Activated naive CD4-positive, alpha-beta T cell treated with anti-CD3 and anti-CD28 coated beads, Interleukin-2, amount 50 U/mL, for 72 hours (primary cell): ENCODE results near the gene HNRNPH1. TPM values are rescaled to one million over a fixed set of nuclear protein-coding genes. Genes with fewer than 3 reads are reported as not detected.

Experiments
- ATAC-seq, 2 donors: fragments of 150-1000 bp; cut with Tn5 transposase; 2 replicates each; pipeline ENCODE4 v1.10.0; 2021; ENCODE audit warnings: mild to moderate bottlenecking in 2 of 2, moderate library complexity in 2 of 2
- DNase-seq, 2 donors: peaks; one replicate each; pipeline ENCODE4 v3.0.0; 2021 to 2022; ENCODE audit warnings: low spot score in 2 of 2
- H3K27ac Mint-ChIP-seq, 2 donors: one replicate each; pipeline ENCODE4 v1.8.0; 2022; ENCODE audit warnings: mild to moderate bottlenecking in 2 of 2, mixed read lengths in 2 of 2
- H3K36me3 Mint-ChIP-seq, 2 donors: one replicate each; pipeline ENCODE4 v1.8.0; 2022; ENCODE audit warnings: mixed read lengths in 2 of 2
- H3K9me3 Mint-ChIP-seq, 2 donors: one replicate each; pipeline ENCODE4 v1.8.0; 2022; ENCODE audit warnings: mixed read lengths in 2 of 2
- total RNA-seq, 2 donors: library from RNA; stranded (reverse); gene quantifications; one replicate each; pipeline ENCODE4 v1.2.3, GENCODE V29; 2022

HNRNPH1 gene
- total RNA-seq, 2 donors from 2014 or later = 925 to 947 TPM

DNA sequence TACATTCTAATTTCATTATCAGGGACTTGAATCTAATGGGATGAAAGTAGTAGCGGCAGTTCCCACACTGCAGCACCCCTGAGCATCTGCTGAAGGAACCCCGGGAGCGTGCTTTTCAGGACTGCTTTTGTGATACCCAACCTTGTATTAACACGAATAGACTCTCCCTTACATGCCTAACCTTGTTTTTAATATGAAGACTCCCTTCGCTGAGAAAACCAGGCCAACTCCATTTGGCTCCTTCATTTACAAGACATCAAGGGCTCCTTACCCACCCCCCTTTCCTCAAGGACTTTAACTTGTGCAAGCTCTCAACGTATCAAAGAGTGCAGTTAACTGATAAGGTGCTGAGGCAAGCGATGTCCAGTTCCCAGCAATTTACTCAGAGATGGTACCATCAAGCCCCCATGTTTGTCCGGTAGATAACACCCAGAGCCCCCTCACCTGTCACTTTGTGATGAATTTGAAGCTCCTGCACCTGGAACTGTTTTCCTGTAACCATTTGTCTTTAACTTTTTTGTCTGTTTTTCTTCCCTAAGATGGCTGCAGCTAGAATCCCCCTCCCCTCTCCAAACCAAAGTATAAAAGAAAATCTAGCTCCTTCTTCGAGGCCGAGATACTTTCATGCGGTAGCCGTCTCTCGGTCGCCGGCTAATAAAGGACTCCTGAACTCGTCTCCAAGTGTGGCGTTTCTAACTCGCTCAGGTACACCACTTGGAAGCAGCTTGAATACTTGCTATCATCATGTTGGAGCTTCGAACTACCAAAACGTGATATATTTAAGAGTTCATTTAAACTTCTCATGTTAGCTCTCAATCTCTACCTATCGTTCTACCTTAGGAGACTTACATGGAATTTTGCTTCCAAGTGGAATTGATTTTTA, 10.7 kb downstream of the HNRNPH1 start:
- DNase-seq (no peak), ATAC-seq (no peak)
- H3K36me3 Mint-ChIP-seq = peaks cover 40 to 46% of the 10 kb centered on the region in 2 donors
- peak overlapping the region; percentile 56 to 96 for H3K27ac Mint-ChIP-seq
- H3K9me3 Mint-ChIP-seq = no peaks in the 10 kb centered on the region

DNA sequence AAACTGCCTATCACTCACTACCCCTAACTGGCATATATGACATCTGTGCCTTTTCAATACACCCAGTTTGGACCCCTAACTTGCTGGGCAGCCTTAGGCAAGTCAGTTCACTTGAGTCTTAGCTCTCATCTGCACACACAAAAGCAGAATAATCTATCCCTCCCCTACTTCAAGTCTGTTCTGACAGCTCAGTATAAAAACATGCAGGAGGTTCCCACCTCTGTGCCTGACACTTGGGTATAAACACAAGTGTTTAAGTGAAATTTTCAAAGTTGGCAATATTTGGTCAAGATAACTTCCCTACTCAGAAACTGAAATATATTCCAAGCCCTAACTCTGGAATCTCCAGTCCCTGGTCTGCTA, 12.6 kb downstream of the HNRNPH1 start:
- peak overlapping the region; percentile 74 to 95 for H3K27ac Mint-ChIP-seq
- H3K9me3 Mint-ChIP-seq = no peaks in the 10 kb centered on the region
- ATAC-seq (no peak), DNase-seq (no peak)
- H3K36me3 Mint-ChIP-seq = peaks cover 22 to 27% of the 10 kb centered on the region in 2 donors

DNA sequence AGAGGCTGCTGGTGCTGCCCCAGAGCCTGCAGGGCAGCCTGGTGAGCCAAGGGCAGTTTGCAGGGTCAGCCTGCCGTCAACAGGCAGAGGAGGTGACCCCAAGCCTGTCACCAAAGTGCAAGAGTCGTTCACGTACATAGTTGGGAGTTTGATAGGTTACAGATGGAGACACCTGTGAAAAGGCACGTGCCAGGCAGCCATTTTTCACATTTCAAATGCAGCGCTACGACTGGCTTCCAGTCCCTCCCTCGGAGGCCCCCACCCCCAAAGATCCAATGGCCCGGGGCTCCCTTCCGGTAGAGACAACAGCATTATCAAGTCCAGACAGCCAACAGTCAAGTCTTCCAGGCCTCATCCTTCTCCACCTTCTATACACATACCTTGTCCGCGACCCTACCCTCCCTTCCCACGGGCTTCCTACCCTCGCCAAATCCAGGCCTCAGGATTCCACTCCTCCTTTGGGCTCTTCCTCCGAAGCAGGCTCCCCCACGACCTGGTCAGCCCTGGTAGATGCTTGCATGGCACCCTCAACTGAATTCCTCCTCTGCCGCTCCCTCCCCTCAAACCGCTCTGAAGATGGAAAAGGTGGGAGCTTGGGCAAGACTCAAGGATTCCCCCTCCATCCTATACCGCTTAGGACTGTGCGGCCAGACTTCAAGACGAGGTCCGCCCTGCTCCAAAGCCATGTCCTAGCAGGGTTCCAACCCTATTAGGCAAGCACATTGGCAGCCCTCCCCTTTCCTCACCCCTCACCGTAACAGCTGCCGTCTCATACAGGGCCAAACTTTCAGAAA, 13.2 kb downstream of the HNRNPH1 start:
- no peaks in the 10 kb centered on the region for H3K9me3 Mint-ChIP-seq
- H3K36me3 Mint-ChIP-seq = peaks cover 18 to 21% of the 10 kb centered on the region in 2 donors
- peak in 1 of 2 donors; percentile 2 for ATAC-seq
- DNase-seq = no peak
- peak overlapping the region; percentile 74 to 95 for H3K27ac Mint-ChIP-seq

DNA sequence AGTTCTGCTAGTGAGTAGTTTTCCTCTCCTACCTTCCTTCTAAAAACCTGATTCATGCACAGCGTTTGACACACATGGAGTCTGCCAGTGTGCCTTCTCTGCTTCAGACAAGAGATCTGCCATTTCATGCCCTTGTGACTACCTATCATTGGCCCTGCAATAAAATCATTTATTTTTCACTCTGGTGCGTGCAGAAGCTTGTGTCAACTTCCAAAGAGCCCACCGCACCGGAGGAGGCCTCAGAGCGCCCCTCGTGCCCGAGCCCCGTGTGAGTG, 13.7 kb downstream of the HNRNPH1 start:
- Mint-ChIP-seq H3K27ac (peak overlapping the region; percentile 74 to 95), H3K9me3 (no peaks in the 10 kb centered on the region), H3K36me3 (peaks cover 15 to 17% of the 10 kb centered on the region in 2 donors)
- ATAC-seq = no peak
- no peak for DNase-seq

DNA sequence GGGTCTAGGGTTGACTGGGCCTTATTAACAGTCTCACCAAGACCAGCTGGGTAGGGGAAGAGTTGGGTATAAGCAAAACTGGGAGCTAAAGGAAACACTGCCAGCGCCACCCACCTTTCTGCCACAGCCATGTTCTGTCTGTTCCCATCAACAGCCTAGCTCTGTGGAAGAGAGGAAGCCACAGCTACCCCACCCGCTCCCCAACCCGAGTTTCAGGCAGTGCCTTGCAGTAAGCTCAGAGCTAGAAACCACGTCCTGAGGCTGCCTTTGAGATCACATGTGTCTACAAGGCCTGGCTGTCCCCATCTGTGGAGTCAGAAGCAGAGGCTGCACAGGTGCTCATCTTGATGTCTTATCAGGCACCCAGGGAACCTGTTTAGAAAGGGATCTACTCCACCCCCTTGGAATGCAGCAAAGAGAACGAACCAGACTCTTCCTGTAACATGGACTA, 15.3 kb downstream of the HNRNPH1 start:
- peak overlapping the region; percentile 24 to 88 for H3K27ac Mint-ChIP-seq
- no peaks in the 10 kb centered on the region for H3K9me3 Mint-ChIP-seq
- peak; percentile 16 to 50 for ATAC-seq
- H3K36me3 Mint-ChIP-seq = peaks cover 3 to 4% of the 10 kb centered on the region in 2 donors
- DNase-seq = no peak

DNA sequence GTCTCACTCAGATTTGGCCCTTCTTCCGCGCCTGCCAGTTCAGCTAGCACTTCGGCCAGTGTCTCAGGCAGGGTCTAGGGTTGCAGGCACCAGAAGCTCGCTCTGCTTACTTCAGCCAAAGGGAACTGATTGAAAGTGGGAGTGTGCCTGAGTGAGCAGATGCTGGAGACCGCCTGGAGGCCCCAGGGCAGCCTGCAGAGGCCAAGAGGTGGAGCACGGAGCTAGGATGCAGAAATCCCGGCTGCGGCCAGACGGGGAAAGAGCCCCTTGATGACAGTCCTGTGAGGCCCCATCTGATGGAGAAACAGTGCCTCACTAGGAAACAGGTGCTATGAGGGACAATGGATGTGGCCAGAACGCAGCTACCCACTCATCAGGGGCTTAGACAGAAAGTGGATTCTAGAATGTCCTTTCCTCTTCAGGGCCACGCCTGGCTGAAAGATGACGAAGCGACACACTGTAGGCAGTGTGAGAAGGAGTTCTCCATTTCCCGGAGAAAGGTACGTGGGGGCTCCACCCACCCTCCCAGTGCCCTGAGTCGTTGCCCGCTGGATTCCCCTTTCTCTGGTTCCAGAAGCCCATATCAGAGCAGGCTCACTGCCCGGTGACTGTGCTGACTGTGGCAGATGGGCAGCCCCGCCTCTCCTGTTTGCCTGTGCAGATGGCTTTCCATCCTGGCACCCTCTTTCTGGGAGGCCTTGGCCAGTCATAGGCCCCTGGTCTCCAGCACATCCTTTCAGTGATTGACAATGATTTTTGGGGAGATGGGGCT, 16.1 kb downstream of the HNRNPH1 start:
- Mint-ChIP-seq H3K9me3 (no peaks in the 10 kb centered on the region), H3K36me3 (no peaks in the 10 kb centered on the region), H3K27ac (peak overlapping the region; percentile 24 to 88)
- no peak for DNase-seq
- peak in 1 of 2 donors; percentile 9 for ATAC-seq

DNA sequence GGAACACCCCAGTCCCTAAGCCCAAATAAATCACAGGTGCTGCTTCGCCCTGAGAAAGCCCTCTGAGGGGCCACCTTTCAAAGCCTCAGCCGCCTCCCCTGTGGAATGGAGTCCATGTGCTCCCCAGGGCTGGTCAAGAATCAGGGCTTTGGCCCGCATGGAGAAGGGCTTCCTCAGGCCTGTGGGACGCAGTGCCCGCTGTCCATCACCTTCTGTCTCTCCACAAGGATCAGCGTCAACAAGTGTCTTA, 16.6 kb downstream of the HNRNPH1 start:
- DNase-seq (no peak), ATAC-seq (peak in 1 of 2 donors; percentile 0)
- H3K27ac Mint-ChIP-seq = peak overlapping the region; percentile 24 to 74
- H3K36me3 Mint-ChIP-seq = no peaks in the 10 kb centered on the region
- no peaks in the 10 kb centered on the region for H3K9me3 Mint-ChIP-seq

DNA sequence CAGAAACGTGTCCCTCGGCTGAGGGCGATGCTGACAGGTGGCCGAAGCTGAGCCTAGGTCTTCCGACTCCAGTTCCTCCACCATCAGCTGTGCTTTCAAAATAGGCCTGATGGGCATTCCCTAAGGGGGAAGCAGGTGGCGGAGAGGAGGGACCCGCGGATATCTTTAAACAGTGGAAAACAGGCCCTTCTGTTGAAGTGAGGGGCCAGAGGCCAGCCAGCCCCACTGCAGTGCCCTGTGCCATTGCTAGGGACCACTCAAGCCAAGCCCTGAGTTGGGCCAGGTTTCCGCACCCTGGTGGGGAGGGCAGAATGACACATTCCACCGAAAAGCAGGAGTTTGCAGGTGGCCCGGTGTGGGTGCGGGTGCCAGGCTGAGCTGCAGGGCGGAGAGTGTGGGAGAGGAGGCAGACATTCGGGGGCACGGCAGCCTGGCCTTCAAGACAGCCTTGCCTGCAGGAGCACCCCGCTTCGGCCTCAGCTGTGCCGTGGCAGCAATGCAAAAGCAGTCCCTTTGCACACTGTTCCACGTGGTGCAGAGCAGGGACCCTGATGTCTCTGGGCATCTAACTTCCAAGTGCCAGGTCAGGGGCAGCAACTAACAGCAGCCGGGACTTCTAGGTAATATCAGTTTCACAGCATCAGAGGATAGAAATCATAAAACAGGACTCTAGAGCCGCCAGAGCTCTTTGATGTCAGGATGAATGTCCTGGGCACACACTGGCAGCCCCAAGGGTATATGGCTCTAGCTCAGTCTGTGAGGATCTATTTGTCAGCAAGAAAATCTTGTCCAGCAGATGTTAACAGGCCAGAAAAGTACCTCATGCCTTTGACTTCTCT, 17.2 kb downstream of the HNRNPH1 start:
- no peaks in the 10 kb centered on the region for H3K9me3 Mint-ChIP-seq
- H3K27ac Mint-ChIP-seq = peak overlapping the region; percentile 70 to 77
- DNase-seq (no peak), ATAC-seq (peak in 1 of 2 donors; percentile 4)
- no peaks in the 10 kb centered on the region for H3K36me3 Mint-ChIP-seq

DNA sequence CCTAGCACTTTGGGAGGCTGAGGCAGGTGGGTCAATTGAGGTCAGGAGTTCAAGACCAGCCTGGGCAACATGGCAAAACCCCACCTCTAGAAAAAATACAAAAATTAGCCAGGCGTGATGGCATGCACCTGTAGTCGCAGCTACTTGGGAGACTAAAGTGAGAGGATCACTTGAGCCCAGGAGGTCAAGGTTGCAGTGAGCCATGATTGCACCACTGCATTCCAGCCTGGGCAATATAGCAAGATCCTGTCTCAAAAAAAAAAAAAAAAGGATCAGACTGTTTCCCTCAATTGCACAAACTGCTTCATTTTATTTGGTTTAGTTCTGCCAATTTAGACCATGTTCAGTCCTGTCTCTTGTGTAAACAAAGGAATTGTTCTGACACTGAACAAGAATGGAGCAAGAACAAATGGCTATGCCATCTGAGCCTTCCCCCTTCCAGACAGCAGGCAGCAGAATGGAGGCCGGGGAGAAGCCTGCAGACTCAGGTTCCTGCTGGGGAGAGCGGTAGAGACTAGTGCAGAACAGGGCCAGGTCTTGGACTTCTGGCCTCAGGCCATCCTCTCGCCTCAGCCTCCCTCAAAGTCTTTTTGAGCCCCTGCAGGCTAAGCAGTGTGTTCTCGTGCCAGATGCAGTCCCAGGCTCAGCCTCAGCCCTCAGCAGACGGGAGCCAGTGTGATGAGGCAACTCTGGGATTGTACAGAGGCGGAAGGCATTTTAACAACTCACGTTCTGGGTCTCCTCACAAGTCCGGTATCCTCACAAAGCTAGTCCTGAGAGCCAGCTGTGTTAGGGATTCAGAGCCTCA, 18.2 kb downstream of the HNRNPH1 start:
- DNase-seq (no peak), ATAC-seq (no peak)
- Mint-ChIP-seq H3K9me3 (no peaks in the 10 kb centered on the region), H3K36me3 (no peaks in the 10 kb centered on the region), H3K27ac (peak overlapping the region; percentile 18 to 70)

DNA sequence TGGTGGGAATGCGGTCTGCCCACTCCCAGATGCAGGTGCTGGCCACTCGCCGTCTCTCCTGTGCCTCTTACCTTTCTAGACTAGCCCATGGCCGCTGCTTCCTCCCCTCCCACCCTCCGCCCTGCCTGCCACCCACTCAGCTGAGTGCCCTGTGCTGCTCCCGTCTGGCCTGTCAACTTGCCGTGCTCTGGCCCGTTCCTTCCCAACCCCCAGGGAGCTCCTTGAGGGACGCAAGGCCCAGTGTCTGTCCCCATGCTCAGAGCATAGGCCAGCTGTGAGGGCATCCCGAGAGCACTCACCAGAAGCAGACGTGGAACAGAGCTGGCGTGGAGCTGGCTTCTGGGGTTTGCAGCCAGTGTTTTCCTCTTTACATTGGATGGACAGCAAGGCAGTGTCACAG, 20.2 kb downstream of the HNRNPH1 start:
- no peak overlapping the region for H3K27ac Mint-ChIP-seq
- no peaks in the 10 kb centered on the region for H3K9me3 Mint-ChIP-seq
- ATAC-seq = no peak
- H3K36me3 Mint-ChIP-seq = peaks cover 0 to 6% of the 10 kb centered on the region in 2 donors
- no peak for DNase-seq

DNA sequence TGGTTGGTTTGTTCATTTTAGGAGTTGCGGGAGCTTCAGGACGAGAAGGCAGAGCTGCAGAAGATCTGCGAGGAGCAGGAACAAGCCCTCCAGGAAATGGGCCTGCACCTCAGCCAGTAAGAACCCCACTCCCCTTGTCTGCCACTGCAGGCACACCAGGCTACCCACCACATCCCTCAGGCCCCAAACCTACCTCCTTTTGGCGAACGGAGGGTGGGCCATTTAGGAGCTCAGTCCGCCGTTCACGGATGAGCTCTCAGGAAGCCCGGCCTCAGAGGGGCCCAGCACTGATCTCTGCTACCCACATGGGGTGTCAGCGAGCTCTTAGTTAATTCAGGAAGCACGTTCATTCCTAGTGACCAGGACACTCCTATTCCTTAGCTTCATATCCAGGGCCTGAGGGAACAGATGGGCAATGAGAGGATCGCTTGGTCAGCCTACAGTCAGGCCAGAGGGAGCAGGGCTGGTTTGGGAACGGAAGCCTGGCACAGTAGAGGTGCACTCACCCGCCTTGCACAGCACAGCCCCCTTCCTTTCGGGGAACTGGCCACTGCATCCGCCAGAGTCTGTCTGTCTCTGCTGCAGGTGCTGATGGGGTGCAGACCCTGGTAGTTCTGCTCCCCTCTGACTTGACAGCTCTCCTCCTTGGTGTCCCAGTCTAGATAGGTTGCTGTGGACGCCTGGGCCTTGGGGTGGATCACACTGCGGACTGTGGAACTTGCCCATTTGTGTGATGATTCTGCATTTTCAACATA, 21.4 kb downstream of the HNRNPH1 start:
- peaks cover 0 to 6% of the 10 kb centered on the region in 2 donors for H3K36me3 Mint-ChIP-seq
- H3K9me3 Mint-ChIP-seq = no peaks in the 10 kb centered on the region
- ATAC-seq (no peak), DNase-seq (no peak)
- peak overlapping the region in 1 of 2 donors; percentile 68 for H3K27ac Mint-ChIP-seq

DNA sequence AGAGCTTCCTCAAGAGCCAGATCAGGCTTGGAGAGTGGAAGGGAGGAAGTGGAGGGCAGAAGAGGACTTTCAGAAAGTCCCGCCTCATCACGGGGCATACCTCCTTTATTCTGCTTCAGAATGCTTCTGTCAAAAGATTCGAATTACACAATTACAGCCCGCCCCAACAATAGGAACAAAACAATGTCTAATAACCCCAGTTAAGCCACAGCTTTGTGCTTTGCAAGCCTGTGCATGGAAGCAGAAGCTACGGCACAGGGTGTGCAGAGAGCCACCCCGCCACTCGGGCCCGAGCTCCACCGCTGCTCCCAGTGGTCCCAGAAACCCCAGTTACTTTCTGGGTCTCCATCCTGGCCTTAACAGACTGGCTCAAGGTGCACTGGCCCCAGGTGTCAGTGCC, 23.5 kb downstream of the HNRNPH1 start:
- Mint-ChIP-seq H3K9me3 (no peaks in the 10 kb centered on the region), H3K27ac (no peak overlapping the region), H3K36me3 (peaks cover 0 to 6% of the 10 kb centered on the region in 2 donors)
- ATAC-seq = no peak
- no peak for DNase-seq

DNA sequence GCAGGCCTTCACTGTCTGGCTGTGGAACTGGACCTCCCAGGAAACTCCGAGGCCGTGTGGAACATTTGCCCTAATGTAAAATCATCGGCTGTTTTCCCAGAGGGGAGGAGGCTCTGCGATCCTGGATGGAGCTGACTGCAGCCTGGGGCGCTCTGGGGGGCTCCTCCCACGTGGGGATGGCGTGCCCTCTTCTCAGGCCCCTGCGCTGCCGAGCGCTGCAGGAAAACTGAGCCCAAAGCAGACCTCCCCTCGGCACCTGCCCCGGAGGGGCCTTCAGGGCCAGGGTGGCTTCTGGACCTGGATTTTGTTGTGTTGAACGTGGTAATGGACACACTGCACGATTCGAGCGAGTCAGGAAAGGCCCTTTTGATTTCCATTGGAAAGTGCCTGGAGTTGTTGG, 23.9 kb downstream of the HNRNPH1 start:
- H3K9me3 Mint-ChIP-seq = no peaks in the 10 kb centered on the region
- DNase-seq (peak in 1 of 2 donors; percentile 41), ATAC-seq (no peak)
- peaks cover 0 to 6% of the 10 kb centered on the region in 2 donors for H3K36me3 Mint-ChIP-seq
- H3K27ac Mint-ChIP-seq = no peak overlapping the region

DNA sequence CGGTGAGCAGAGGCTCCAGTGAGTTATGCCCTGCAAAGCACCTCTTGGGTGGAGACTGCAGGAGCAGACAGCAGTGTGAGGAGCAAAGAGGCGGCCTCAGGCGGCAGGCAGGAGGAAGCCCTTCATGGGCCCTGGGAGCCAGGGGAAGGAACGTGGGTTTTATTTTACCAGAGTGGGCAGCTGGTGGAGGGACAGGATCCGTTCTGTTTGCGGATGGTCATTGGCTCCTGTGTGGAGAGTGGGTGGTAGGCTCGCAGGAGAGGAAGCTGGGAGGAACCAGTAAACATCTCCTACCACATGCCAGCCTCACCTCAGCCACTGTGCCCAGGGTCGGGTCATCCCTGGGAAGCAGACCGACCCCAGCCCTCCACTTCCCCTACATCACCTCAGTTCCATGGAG, 24.4 kb downstream of the HNRNPH1 start:
- no peak for ATAC-seq
- peaks cover 0 to 6% of the 10 kb centered on the region in 2 donors for H3K36me3 Mint-ChIP-seq
- H3K9me3 Mint-ChIP-seq = no peaks in the 10 kb centered on the region
- peak overlapping the region in 1 of 2 donors; percentile 68 for H3K27ac Mint-ChIP-seq
- DNase-seq = peak in 1 of 2 donors; percentile 35

DNA sequence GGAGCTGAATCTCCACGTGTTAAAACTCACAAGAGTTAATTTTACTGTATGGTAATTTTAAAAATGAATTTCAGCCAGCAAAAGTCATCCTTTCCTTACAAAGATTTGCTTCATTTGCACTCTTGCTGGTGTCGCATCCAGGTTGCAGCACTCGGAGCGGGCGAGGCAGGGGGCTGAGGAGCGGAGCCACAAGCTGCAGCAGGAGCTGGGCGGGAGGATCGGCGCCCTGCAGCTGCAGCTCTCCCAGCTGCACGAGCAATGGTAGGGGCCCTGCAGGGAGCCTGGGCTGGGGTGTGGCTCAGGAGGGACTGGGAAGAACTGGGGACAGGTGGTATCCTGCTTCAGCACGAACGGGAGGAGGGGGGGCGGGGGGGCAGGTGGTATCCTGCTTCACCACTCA, 27.1 kb downstream of the HNRNPH1 start:
- peak in 1 of 2 donors; percentile 6 for DNase-seq
- H3K9me3 Mint-ChIP-seq = no peaks in the 10 kb centered on the region
- ATAC-seq = no peak
- peaks cover 0 to 11% of the 10 kb centered on the region in 2 donors for H3K36me3 Mint-ChIP-seq
- H3K27ac Mint-ChIP-seq = no peak overlapping the region
